ENCODE data around the gene STAT4.

Gene STAT4

GRCh38 chr2:191009541-191010374 is 141.0 kb downstream of the STAT4 start:
- Histone ChIP-seq H3K9ac (ENCODE audit: low read depth, low read length) (no peak overlapping the region), H3K4me2 (ENCODE audit: low read length) (no peak overlapping the region), H3K9me3 (replicated peaks; ENCODE audit: low read length) (no peaks in the 10 kb centered on the region), H3K36me3 (ENCODE audit: insufficient read depth, low read length) (peaks cover 58% of the 10 kb centered on the region), H3K27me3 (ENCODE audit: control insufficient read depth, insufficient read depth, low read length) (no peaks in the 10 kb centered on the region), H3K4me3 (ENCODE audit: low read length) (no peak overlapping the region), H3K4me1 (ENCODE audit: control insufficient read depth, insufficient read depth, low read length) (peaks cover 26% of the 10 kb centered on the region)

- Histone ChIP-seq H3K36me3 (ENCODE audit: insufficient read depth, low read length) (peaks cover 73% of the 10 kb centered on the region), H3K9ac (ENCODE audit: low read depth, low read length) (no peak overlapping the region), H3K4me1 (ENCODE audit: control insufficient read depth, insufficient read depth, low read length) (peaks cover 21% of the 10 kb centered on the region), H3K4me2 (ENCODE audit: low read length) (no peak overlapping the region), H3K27me3 (ENCODE audit: control insufficient read depth, insufficient read depth, low read length) (no peaks in the 10 kb centered on the region), H3K9me3 (replicated peaks; ENCODE audit: low read length) (no peaks in the 10 kb centered on the region), H3K4me3 (ENCODE audit: low read length) (no peak overlapping the region)
Observed at GRCh38 chr2:191008286-191008685, 142.5 kb downstream of the STAT4 start.

GRCh38 chr2:191006997-191007783 is 143.6 kb downstream of the STAT4 start:
- H3K4me2 ChIP-seq (ENCODE audit: low read length), result no peak overlapping the region
- H3K9ac ChIP-seq (ENCODE audit: low read depth, low read length), result no peak overlapping the region
- H3K4me3 ChIP-seq (ENCODE audit: low read length), result no peak overlapping the region
- peaks cover 84% of the 10 kb centered on the region for H3K36me3 ChIP-seq (ENCODE audit: insufficient read depth, low read length)
- H3K9me3 ChIP-seq (replicated peaks; ENCODE audit: low read length), result no peaks in the 10 kb centered on the region
- H3K4me1 ChIP-seq (ENCODE audit: control insufficient read depth, insufficient read depth, low read length), result peaks cover 13% of the 10 kb centered on the region
- no peaks in the 10 kb centered on the region for H3K27me3 ChIP-seq (ENCODE audit: control insufficient read depth, insufficient read depth, low read length)

GRCh38 chr2:191006297-191006696 is 144.5 kb downstream of the STAT4 start:
- Histone ChIP-seq H3K4me3 (ENCODE audit: low read length) (no peak overlapping the region), H3K27me3 (ENCODE audit: control insufficient read depth, insufficient read depth, low read length) (no peaks in the 10 kb centered on the region), H3K4me1 (ENCODE audit: control insufficient read depth, insufficient read depth, low read length) (peaks cover 13% of the 10 kb centered on the region), H3K9me3 (replicated peaks; ENCODE audit: low read length) (no peaks in the 10 kb centered on the region), H3K4me2 (ENCODE audit: low read length) (no peak overlapping the region), H3K36me3 (ENCODE audit: insufficient read depth, low read length) (peaks cover 88% of the 10 kb centered on the region), H3K9ac (ENCODE audit: low read depth, low read length) (no peak overlapping the region)

- Histone ChIP-seq H3K4me3 (ENCODE audit: low read length) (no peak overlapping the region), H3K9me3 (replicated peaks; ENCODE audit: low read length) (no peaks in the 10 kb centered on the region), H3K36me3 (ENCODE audit: insufficient read depth, low read length) (peaks cover 98% of the 10 kb centered on the region), H3K9ac (ENCODE audit: low read depth, low read length) (no peak overlapping the region), H3K4me2 (ENCODE audit: low read length) (no peak overlapping the region), H3K27me3 (ENCODE audit: control insufficient read depth, insufficient read depth, low read length) (no peaks in the 10 kb centered on the region), H3K4me1 (ENCODE audit: control insufficient read depth, insufficient read depth, low read length) (no peaks in the 10 kb centered on the region)
Observed at GRCh38 chr2:191003405-191004309, 147.1 kb downstream of the STAT4 start.

- H3K36me3 ChIP-seq (ENCODE audit: insufficient read depth, low read length), result peaks cover 94% of the 10 kb centered on the region
Observed at GRCh38 chr2:191001624-191002023, 149.2 kb downstream of the STAT4 start.

GRCh38 chr2:191001032-191001431 is 149.8 kb downstream of the STAT4 start:
- no peak overlapping the region for H3K9ac ChIP-seq (ENCODE audit: low read depth, low read length)
- H3K36me3 ChIP-seq (ENCODE audit: insufficient read depth, low read length), result peaks cover 94% of the 10 kb centered on the region
- no peak overlapping the region for H3K4me3 ChIP-seq (ENCODE audit: low read length)
- no peaks in the 10 kb centered on the region for H3K27me3 ChIP-seq (ENCODE audit: control insufficient read depth, insufficient read depth, low read length)
- H3K4me1 ChIP-seq (ENCODE audit: control insufficient read depth, insufficient read depth, low read length), result no peaks in the 10 kb centered on the region
- no peaks in the 10 kb centered on the region for H3K9me3 ChIP-seq (replicated peaks; ENCODE audit: low read length)
- H3K4me2 ChIP-seq (ENCODE audit: low read length), result no peak overlapping the region

More at GRCh38 chr2:191001624-191002023, 149.2 kb downstream of the STAT4 start:
- H3K4me1 ChIP-seq (ENCODE audit: control insufficient read depth, insufficient read depth, low read length), result no peaks in the 10 kb centered on the region
- H3K4me3 ChIP-seq (ENCODE audit: low read length), result no peak overlapping the region
- no peaks in the 10 kb centered on the region for H3K27me3 ChIP-seq (ENCODE audit: control insufficient read depth, insufficient read depth, low read length)
- H3K9ac ChIP-seq (ENCODE audit: low read depth, low read length), result no peak overlapping the region
- no peak overlapping the region for H3K4me2 ChIP-seq (ENCODE audit: low read length)
- no peaks in the 10 kb centered on the region for H3K9me3 ChIP-seq (replicated peaks; ENCODE audit: low read length)

- no peaks in the 10 kb centered on the region for H3K4me1 ChIP-seq (ENCODE audit: control insufficient read depth, insufficient read depth, low read length)
- peaks cover 93% of the 10 kb centered on the region for H3K36me3 ChIP-seq (ENCODE audit: insufficient read depth, low read length)
Observed at GRCh38 chr2:190999949-191000665, 150.7 kb downstream of the STAT4 start.

GRCh38 chr2:190999058-190999457 is 151.7 kb downstream of the STAT4 start:
- H3K4me3 ChIP-seq (ENCODE audit: low read length), result no peak overlapping the region
- H3K27me3 ChIP-seq (ENCODE audit: control insufficient read depth, insufficient read depth, low read length), result no peaks in the 10 kb centered on the region
- H3K36me3 ChIP-seq (ENCODE audit: insufficient read depth, low read length), result peaks cover 89% of the 10 kb centered on the region
- no peaks in the 10 kb centered on the region for H3K4me1 ChIP-seq (ENCODE audit: control insufficient read depth, insufficient read depth, low read length)
- no peaks in the 10 kb centered on the region for H3K9me3 ChIP-seq (replicated peaks; ENCODE audit: low read length)
- H3K4me2 ChIP-seq (ENCODE audit: low read length), result no peak overlapping the region
- H3K9ac ChIP-seq (ENCODE audit: low read depth, low read length), result no peak overlapping the region

More at GRCh38 chr2:190999949-191000665, 150.7 kb downstream of the STAT4 start:
- H3K4me3 ChIP-seq (ENCODE audit: low read length), result no peak overlapping the region
- H3K27me3 ChIP-seq (ENCODE audit: control insufficient read depth, insufficient read depth, low read length), result no peaks in the 10 kb centered on the region
- no peak overlapping the region for H3K9ac ChIP-seq (ENCODE audit: low read depth, low read length)
- no peaks in the 10 kb centered on the region for H3K9me3 ChIP-seq (replicated peaks; ENCODE audit: low read length)
- no peak overlapping the region for H3K4me2 ChIP-seq (ENCODE audit: low read length)

- no peak overlapping the region for H3K4me3 ChIP-seq (ENCODE audit: low read length)
- H3K4me2 ChIP-seq (ENCODE audit: low read length), result no peak overlapping the region
- no peak overlapping the region for H3K9ac ChIP-seq (ENCODE audit: low read depth, low read length)
- no peaks in the 10 kb centered on the region for H3K27me3 ChIP-seq (ENCODE audit: control insufficient read depth, insufficient read depth, low read length)
- H3K36me3 ChIP-seq (ENCODE audit: insufficient read depth, low read length), result peaks cover 87% of the 10 kb centered on the region
- H3K9me3 ChIP-seq (replicated peaks; ENCODE audit: low read length), result no peaks in the 10 kb centered on the region
- no peaks in the 10 kb centered on the region for H3K4me1 ChIP-seq (ENCODE audit: control insufficient read depth, insufficient read depth, low read length)
Observed at GRCh38 chr2:190997526-190998113, 153.2 kb downstream of the STAT4 start.
